GM13977 (cell line): ENCODE results near the gene DDX27.
"Not testable (repeated sequence)": the region's sequence is repeated elsewhere in the genome, so short reads cannot be mapped to it uniquely, and the experiment has no call there.

Experiments used
- DNase-seq: peaks from one replicate; pipeline ENCODE4 v3.0.0; 2012; ENCODE audit warnings: low spot score
- in situ Hi-C: fragments of 300-500 bp; cut with MboI; formaldehyde crosslinking; loops from one replicate; pipeline ENCODE4 v1.12.0; 2022; ENCODE audit warnings: low sequenced_read_pairs, low pct_unique_long_range_greater_than_20kb, mixed read lengths, inconsistent platforms; ENCODE audit not compliant: unreplicated experiment
- TF ChIP-seq, protein P1 (sequence below): IDR thresholded peaks from 2 replicates; pipeline ENCODE4 v1.5.1; 2012; ENCODE audit warnings: mild to moderate bottlenecking, control low read depth; ENCODE audit not compliant: insufficient read depth; ENCODE audit errors: extremely low read depth, missing control alignments

DDX27 gene

DNA sequence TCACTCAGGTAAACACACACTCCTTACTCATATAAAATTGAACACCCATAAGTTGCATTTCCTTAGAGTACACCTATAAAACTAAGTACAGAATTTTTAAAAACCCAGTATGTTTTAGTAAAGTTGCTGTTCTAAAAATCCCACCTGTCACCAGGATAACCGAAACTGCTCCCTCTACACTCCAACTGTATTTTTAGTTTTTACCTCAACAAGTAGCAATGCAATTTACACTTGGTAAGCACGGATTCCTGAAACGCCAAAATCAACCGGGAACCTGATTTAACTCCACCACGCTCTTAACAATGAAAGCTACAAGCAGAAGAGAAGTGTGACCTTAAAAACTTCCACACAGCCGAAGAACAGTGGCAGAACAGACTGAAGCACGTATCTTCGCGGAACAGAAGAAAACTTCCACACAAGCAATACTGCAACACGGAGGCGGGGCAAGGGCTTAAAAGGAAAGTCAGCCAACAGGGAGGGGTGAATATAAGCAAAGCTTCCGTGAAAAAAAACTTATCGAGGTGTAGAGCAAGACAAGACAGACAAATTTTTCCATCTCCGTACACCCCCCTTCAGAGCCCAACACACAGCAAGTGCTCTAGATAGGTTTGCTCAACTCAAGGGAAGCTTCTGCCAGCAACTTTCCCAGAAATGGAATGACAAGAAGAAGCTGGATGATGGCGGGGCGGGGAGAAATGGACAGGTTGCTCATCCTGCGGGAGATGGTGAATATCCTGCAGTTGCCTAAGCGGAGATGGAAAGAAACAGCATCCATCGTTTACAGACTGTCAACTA lies 32.5 kb upstream of the DDX27 start:
- DNase-seq, result peak; percentile 70
- in situ Hi-C loops, result no loop called here
- TF ChIP-seq, protein P1, sequence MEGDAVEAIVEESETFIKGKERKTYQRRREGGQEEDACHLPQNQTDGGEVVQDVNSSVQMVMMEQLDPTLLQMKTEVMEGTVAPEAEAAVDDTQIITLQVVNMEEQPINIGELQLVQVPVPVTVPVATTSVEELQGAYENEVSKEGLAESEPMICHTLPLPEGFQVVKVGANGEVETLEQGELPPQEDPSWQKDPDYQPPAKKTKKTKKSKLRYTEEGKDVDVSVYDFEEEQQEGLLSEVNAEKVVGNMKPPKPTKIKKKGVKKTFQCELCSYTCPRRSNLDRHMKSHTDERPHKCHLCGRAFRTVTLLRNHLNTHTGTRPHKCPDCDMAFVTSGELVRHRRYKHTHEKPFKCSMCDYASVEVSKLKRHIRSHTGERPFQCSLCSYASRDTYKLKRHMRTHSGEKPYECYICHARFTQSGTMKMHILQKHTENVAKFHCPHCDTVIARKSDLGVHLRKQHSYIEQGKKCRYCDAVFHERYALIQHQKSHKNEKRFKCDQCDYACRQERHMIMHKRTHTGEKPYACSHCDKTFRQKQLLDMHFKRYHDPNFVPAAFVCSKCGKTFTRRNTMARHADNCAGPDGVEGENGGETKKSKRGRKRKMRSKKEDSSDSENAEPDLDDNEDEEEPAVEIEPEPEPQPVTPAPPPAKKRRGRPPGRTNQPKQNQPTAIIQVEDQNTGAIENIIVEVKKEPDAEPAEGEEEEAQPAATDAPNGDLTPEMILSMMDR, result no peak

- TF ChIP-seq, protein P1, result no peak
- peak; percentile 43 for DNase-seq
- in situ Hi-C loops, result no loop called here
Measured at GRCh38 chr20:49187330-49187850, 31.8 kb upstream of the DDX27 start.

DNA sequence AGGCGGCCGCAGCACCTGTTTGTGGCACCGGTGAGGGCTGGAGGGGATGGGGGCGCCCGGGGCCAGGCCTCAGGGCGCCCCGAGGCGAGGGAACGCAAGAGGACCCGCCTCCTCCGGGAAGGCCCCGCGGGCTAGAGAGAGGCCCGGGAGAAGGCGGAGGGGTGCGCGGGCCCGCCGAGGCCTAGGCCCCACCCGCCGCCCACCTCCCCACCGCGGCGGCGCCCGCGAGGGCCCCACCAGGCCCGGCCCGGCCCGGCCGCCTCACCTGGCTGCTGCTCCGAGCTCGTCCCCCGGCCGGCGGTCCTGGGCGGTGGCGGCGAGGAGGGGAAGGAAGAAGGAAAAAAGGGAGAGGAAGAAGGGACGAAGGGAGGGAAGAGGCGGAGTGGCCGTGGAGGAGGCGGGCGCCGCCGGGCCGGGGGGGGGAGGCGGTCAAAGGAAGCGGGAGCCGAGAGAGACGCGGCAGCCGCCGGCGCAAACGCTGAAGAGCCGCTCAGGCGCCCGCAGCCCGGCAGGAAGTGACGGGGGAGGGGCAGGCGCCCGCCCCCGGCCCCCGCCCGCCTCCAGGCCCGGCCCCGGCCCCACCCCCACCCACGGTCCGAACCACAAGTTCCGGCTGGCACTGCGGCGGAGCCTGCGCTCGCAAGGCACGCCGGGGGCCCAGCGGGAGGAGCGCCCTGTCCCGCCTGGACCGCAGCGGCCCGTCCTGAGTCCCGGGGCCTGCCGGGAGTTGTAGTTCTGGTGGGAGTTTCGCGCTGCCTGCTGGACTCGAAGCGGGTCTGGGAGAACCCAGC lies 31.2 kb upstream of the DDX27 start, which contains the start of gene STAU1:
Gene STAU1 (minus strand): TSS at position 484 of the 791 bp plus-strand sequence. CDS start 22,133 bp downstream, outside the sequence.
- TF ChIP-seq, protein P1, result no peak
- peak; percentile 98 for DNase-seq
- in situ Hi-C loops, result no loop called here

- DNase-seq, in situ Hi-C loops: not testable (repeated sequence)
Measured at GRCh38 chr20:49192944-49193518, 26.2 kb upstream of the DDX27 start.

DNA sequence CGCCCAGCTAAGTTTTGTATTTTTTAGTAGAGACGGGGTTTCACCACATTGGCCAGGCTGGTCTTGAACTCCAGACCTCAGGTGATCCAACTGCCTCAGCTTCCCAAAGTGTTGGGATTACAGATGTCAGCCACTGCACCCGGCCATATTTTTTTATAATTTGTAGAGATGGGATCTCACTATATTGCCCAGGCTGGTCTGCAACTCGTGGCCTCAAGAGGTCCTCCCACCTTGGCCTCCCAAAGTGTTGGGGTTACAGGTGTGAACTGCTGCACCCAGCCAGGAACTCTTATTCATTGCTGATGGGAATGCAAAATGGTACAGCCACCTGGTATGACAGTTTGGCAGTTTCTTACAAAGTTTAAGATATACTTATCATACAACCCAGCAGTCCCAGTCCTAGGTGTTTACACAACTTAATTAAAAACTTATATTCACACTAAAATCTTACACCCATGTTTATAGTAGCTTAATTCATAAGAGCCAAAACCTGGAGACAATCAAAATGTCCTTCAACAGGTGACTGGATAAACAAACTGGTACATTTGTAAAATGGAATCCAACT lies 19.4 kb upstream of the DDX27 start:
- TF ChIP-seq, protein P1, result no peak
- DNase-seq, result no peak
- in situ Hi-C loops, result no loop called here

DNA sequence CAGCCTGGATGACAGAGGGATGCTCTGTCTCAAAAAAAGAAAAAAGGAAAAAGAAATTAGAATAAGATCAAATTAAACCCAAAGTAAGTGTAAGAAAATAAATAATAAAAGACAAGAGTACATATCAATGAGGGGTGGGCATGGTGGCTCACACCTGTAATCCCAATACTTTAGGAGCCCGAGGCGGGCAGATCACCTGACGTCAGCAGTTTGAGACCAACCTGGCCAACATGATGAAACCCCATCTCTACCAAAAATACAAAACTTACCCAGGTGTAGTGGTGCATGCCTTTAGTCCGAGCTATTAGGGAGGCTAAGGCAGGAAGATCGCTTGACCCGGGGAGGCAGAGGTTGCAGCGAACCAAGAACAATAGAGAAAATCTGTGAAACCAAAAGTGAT lies 16.2 kb upstream of the DDX27 start:
- in situ Hi-C loops, result no loop called here
- TF ChIP-seq, protein P1, result no peak
- no peak for DNase-seq
